MCF 10A (cell line): ENCODE results near the gene NLRP3. TPM values are rescaled to one million over a fixed set of nuclear protein-coding genes. Genes with fewer than 3 reads are reported as not detected.

Experiments
- BruUV-seq: library from RNA; stranded (reverse); fragments of 400-500 nt; replicated peaks from 2 replicates; lab custom pipeline; 2021; lab: Mats Ljungman, UMichigan
- CTCF ChIA-PET: fragments of 300-600 bp; sonication (Branson Sonifier 250); formaldehyde crosslinking; extraction: SDS; loops from one replicate; lab custom pipeline; 2021; ENCODE audit warnings: antibody characterized with exemption, inconsistent platforms; lab: Yijun Ruan, JAX
- POLR2A ChIA-PET: fragments of 300-600, 350-650 bp; sonication (Branson Sonifier 250); formaldehyde crosslinking; extraction: SDS; loops from one replicate; lab custom pipeline; 2020; ENCODE audit warnings: antibody characterized with exemption, inconsistent platforms; lab: Yijun Ruan, JAX
- DNase-seq: peaks from one replicate; pipeline ENCODE4 v3.0.0-alpha.2; 2018; ENCODE audit not compliant: unreplicated experiment
- H3K27ac Mint-ChIP-seq: one replicate; pipeline ENCODE4 v1.8.0; 2022; ENCODE audit warnings: mild to moderate bottlenecking, low read depth, mixed read lengths; ENCODE audit not compliant: unreplicated experiment
- H3K27me3 Mint-ChIP-seq: one replicate; pipeline ENCODE4 v1.8.0; 2022; ENCODE audit warnings: mixed read lengths; ENCODE audit not compliant: insufficient read depth, unreplicated experiment
- H3K36me3 Mint-ChIP-seq: one replicate; pipeline ENCODE4 v1.8.0; 2022; ENCODE audit warnings: mild to moderate bottlenecking, moderate library complexity, mixed read lengths; ENCODE audit not compliant: insufficient read depth, unreplicated experiment
- H3K4me1 Mint-ChIP-seq: one replicate; pipeline ENCODE4 v1.8.0; 2022; ENCODE audit warnings: mixed read lengths; ENCODE audit not compliant: insufficient read depth, unreplicated experiment
- H3K4me3 Mint-ChIP-seq: one replicate; pipeline ENCODE4 v1.8.0; 2022; ENCODE audit warnings: mild to moderate bottlenecking, moderate library complexity, mixed read lengths; ENCODE audit not compliant: unreplicated experiment
- H3K9me3 Mint-ChIP-seq: one replicate; pipeline ENCODE4 v1.8.0; 2022; ENCODE audit warnings: mixed read lengths; ENCODE audit not compliant: unreplicated experiment
- CTCF ChIP-seq: fragments of 200-600 bp; IDR thresholded peaks from one replicate; pipeline ENCODE4 v1.8.0; 2022; ENCODE audit warnings: antibody characterized with exemption, mild to moderate bottlenecking; ENCODE audit not compliant: unreplicated experiment
- intact Hi-C: fragments of 100-400 bp; cut with micrococcal nuclease; formaldehyde crosslinking; loops from 2 replicates; pipeline ENCODE4 v1.14.1; 2022
- total RNA-seq: library from RNA; stranded (reverse); gene quantifications from 2 replicates; pipeline ENCODE4 v1.2.3, GENCODE V29; 2022

Gene NLRP3
- total RNA-seq, 1 experiment from 2014 or later: 0.16 TPM

GRCh38 chr1:247448107-247448791 is 32.3 kb downstream of the NLRP3 start:
- BruUV-seq: no TSS peak
- intact Hi-C loops: no loop called here

GRCh38 chr1:247451388-247452010 is 35.5 kb downstream of the NLRP3 start:
- Mint-ChIP-seq H3K4me3 (no peak overlapping the region), H3K27me3 (peaks cover 21% of the 10 kb centered on the region), H3K9me3 (no peaks in the 10 kb centered on the region), H3K36me3 (no peaks in the 10 kb centered on the region), H3K4me1 (peaks cover 10% of the 10 kb centered on the region), H3K27ac (no peak overlapping the region)
- ChIA-PET POLR2A (interaction anchor here (0.9 kb wide), 1 partner anchor 49 kb away, joined by 6 read pairs; no protein-coding TSS in a partner anchor), CTCF (interaction anchor here (0.6 to 5.4 kb wide), 6 partner anchors 35 to 698 kb away, joined by 3 to 42 read pairs (median 4); no protein-coding TSS in a partner anchor)
- DNase-seq: no peak
- no TSS peak for BruUV-seq
- intact Hi-C loops: no loop called here
- no peak for TF ChIP-seq CTCF

More at GRCh38 chr1:247448107-247448791, 32.3 kb downstream of the NLRP3 start:
- no peak overlapping the region for H3K4me3 Mint-ChIP-seq
- peaks cover 4% of the 10 kb centered on the region for H3K27me3 Mint-ChIP-seq
- H3K36me3 Mint-ChIP-seq: no peaks in the 10 kb centered on the region
- POLR2A ChIA-PET: interaction anchor here (0.9 kb wide), 1 partner anchor 61 kb away, joined by 4 read pairs; no protein-coding TSS in a partner anchor
- no peak overlapping the region for H3K27ac Mint-ChIP-seq
- CTCF ChIA-PET: interaction anchor here (0.5 to 2.4 kb wide), 13 partner anchors 9 to 143 kb away, joined by 3 to 32 read pairs (median 4); no protein-coding TSS in a partner anchor
- H3K9me3 Mint-ChIP-seq: peaks cover 8% of the 10 kb centered on the region
- TF ChIP-seq CTCF: no peak
- peaks cover 4% of the 10 kb centered on the region for H3K4me1 Mint-ChIP-seq
- DNase-seq: no peak

- CTCF ChIA-PET: interaction anchor here (0.6 to 5.4 kb wide), 13 partner anchors 9 to 699 kb away, joined by 3 to 42 read pairs (median 4); no protein-coding TSS in a partner anchor
- BruUV-seq: no TSS peak
These were observed 36.6 kb downstream of the NLRP3 start for GRCh38 chr1:247452447-247453039.

More at GRCh38 chr1:247452447-247453039, 36.6 kb downstream of the NLRP3 start:
- no peaks in the 10 kb centered on the region for H3K9me3 Mint-ChIP-seq
- no peak overlapping the region for H3K4me3 Mint-ChIP-seq
- no peaks in the 10 kb centered on the region for H3K36me3 Mint-ChIP-seq
- H3K27ac Mint-ChIP-seq: no peak overlapping the region
- no peak for DNase-seq
- POLR2A ChIA-PET: interaction anchor here (1.1 to 1.5 kb wide), 2 partner anchors 14 to 61 kb away, joined by 3 to 5 read pairs; no protein-coding TSS in a partner anchor
- TF ChIP-seq CTCF: no peak
- peaks cover 10% of the 10 kb centered on the region for H3K4me1 Mint-ChIP-seq
- intact Hi-C loops: no loop called here
- peaks cover 21% of the 10 kb centered on the region for H3K27me3 Mint-ChIP-seq
